CD4-positive, alpha-beta T cell (primary cell): ENCODE measurements around the gene TBCD. TPM values are rescaled to one million over a fixed set of nuclear protein-coding genes. Genes with fewer than 3 reads are reported as not detected.

Source experiments
- ATAC-seq: fragments of 200-7000 bp; cut with Tn5 transposase; one replicate; pipeline ENCODE4 v1.10.0; 2022; ENCODE audit warnings: mild to moderate bottlenecking; ENCODE audit not compliant: poor library complexity
- CTCF ChIA-PET: fragments of 350-600 bp; sonication (Branson Sonifier 250); formaldehyde crosslinking; loops from one replicate; lab custom pipeline; 2021; ENCODE audit warnings: antibody characterized with exemption, inconsistent platforms; lab: Charles Lee
- POLR2A ChIA-PET: fragments of 350-600 bp; sonication (Branson Sonifier 250); formaldehyde crosslinking; loops from one replicate; lab custom pipeline; 2021; ENCODE audit warnings: antibody characterized with exemption, inconsistent platforms; lab: Charles Lee
- DNase-seq, 14 experiments: peaks; one replicate each; pipeline ENCODE4 v3.0.0-alpha.2; 2013 to 2020; ENCODE audit warnings: mixed read lengths in 2 of 14
- H3K27ac ChIP-seq, 2 donors: one replicate each; pipeline versions ENCODE4 v1.5.1 to v1.7.0; 2013; ENCODE audit warnings: low read length in 2 of 2, low read depth in 1 of 2, mild to moderate bottlenecking in 1 of 2
- H3K27me3 ChIP-seq, 2 experiments: 1 replicate in 1 of 2; 2 replicates in 1 of 2; pipeline versions ENCODE4 v1.6.1 to v1.7.0; 2013; ENCODE audit warnings: low read length in 2 of 2, control low read depth in 1 of 2, mild to moderate bottlenecking in 1 of 2, moderate library complexity in 1 of 2; ENCODE audit not compliant: insufficient read depth in 2 of 2, control insufficient read depth in 1 of 2
- H3K36me3 ChIP-seq: one replicate; pipeline ENCODE4 v1.6.1; 2013; ENCODE audit warnings: low read length, control low read depth; ENCODE audit not compliant: insufficient read depth
- H3K4me1 ChIP-seq: one replicate; pipeline ENCODE4 v1.6.1; 2013; ENCODE audit warnings: low read length, control low read depth; ENCODE audit not compliant: insufficient read depth
- H3K4me3 ChIP-seq: one replicate; pipeline ENCODE4 v1.5.1; 2013; ENCODE audit warnings: mild to moderate bottlenecking, low read length, moderate library complexity
- H3K9me3 ChIP-seq, 2 experiments: 1 replicate in 1 of 2; 2 replicates in 1 of 2; pipeline versions ENCODE4 v1.6.1 to v1.7.0; 2013; ENCODE audit warnings: low read length in 2 of 2, mild to moderate bottlenecking in 2 of 2, control low read depth in 1 of 2, moderate library complexity in 1 of 2; ENCODE audit not compliant: control insufficient read depth in 1 of 2, insufficient read depth in 1 of 2
- H3K27ac Mint-ChIP-seq: one replicate; pipeline ENCODE4 v1.8.0; 2020; ENCODE audit warnings: mixed read lengths
- H3K27me3 Mint-ChIP-seq: one replicate; pipeline ENCODE4 v1.8.0; 2021; ENCODE audit warnings: mixed read lengths
- H3K36me3 Mint-ChIP-seq: one replicate; pipeline ENCODE4 v1.8.0; 2021; ENCODE audit warnings: low read depth, mixed read lengths
- H3K4me1 Mint-ChIP-seq: one replicate; pipeline ENCODE4 v1.8.0; 2021; ENCODE audit warnings: low read depth, mixed read lengths
- H3K4me3 Mint-ChIP-seq: one replicate; pipeline ENCODE4 v1.8.0; 2020; ENCODE audit warnings: mild to moderate bottlenecking, mixed read lengths
- H3K9me3 Mint-ChIP-seq: one replicate; pipeline ENCODE4 v1.8.0; 2020; ENCODE audit warnings: mixed read lengths
- intact Hi-C, 2 experiments: fragments of 100-400 bp; cut with DNase I in 1 of 2; cut with micrococcal nuclease in 1 of 2; formaldehyde crosslinking; loops; one replicate each; pipeline versions ENCODE4 v1.15.1 to v1.9.0; 2023 to 2025; cut with DNase I, micrococcal nuclease
- total RNA-seq, 174 experiments: library from RNA in 2 of 174; stranded (reverse) in 2 of 174; gene quantifications; one replicate each; pipeline ENCODE4 v1.2.3 and lab custom pipeline; 2021 to 2026
- TF ChIP-seq, protein P1 (sequence below): fragments of 200-600 bp; IDR thresholded peaks from one replicate; pipeline ENCODE4 v1.8.0; 2022; ENCODE audit warnings: antibody characterized with exemption, mild to moderate bottlenecking

Gene TBCD
- total RNA-seq, 2 experiments from 2014 or later, result 74.6 to 80.3 TPM

DNA sequence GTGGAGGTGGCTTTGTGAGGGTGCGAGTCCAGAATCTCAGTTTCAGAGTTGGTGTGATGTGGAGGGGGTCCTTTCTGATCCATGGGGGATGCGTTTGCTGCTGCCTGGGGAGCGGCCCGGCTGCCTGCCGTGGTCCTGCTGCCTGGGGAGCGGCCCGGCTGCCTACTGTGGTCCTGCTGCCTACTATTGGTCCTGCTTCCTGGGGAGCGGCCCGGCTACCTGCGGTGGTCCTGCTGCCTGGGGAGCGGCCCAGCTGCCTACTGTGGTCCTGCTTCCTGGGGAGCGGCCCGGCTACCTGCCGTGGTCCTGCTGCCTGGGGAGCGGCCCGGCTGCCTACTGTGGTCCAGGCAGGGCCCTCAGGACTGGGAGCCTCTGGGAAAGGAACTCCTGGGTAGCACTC, 149.5 kb downstream of the TBCD start:
- Mint-ChIP-seq H3K4me1 (peaks cover 8% of the 10 kb centered on the region), H3K36me3 (peaks cover 66% of the 10 kb centered on the region), H3K27me3 (no peaks in the 10 kb centered on the region), H3K9me3 (no peaks in the 10 kb centered on the region), H3K4me3 (no peak overlapping the region), H3K27ac (no peak overlapping the region)
- Histone ChIP-seq H3K27ac (no peak overlapping the region), H3K36me3 (peaks cover 59% of the 10 kb centered on the region), H3K4me1 (peaks cover 3% of the 10 kb centered on the region), H3K27me3 (no peaks in the 10 kb centered on the region), H3K4me3 (no peak overlapping the region), H3K9me3 (no peaks in the 10 kb centered on the region)
- DNase-seq, result no peak
- CTCF ChIA-PET, result no interaction called here
- POLR2A ChIA-PET, result no interaction called here
- no peak for ATAC-seq
- TF ChIP-seq, protein P1, sequence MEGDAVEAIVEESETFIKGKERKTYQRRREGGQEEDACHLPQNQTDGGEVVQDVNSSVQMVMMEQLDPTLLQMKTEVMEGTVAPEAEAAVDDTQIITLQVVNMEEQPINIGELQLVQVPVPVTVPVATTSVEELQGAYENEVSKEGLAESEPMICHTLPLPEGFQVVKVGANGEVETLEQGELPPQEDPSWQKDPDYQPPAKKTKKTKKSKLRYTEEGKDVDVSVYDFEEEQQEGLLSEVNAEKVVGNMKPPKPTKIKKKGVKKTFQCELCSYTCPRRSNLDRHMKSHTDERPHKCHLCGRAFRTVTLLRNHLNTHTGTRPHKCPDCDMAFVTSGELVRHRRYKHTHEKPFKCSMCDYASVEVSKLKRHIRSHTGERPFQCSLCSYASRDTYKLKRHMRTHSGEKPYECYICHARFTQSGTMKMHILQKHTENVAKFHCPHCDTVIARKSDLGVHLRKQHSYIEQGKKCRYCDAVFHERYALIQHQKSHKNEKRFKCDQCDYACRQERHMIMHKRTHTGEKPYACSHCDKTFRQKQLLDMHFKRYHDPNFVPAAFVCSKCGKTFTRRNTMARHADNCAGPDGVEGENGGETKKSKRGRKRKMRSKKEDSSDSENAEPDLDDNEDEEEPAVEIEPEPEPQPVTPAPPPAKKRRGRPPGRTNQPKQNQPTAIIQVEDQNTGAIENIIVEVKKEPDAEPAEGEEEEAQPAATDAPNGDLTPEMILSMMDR, result no peak
- intact Hi-C loops, result no loop called here

DNA sequence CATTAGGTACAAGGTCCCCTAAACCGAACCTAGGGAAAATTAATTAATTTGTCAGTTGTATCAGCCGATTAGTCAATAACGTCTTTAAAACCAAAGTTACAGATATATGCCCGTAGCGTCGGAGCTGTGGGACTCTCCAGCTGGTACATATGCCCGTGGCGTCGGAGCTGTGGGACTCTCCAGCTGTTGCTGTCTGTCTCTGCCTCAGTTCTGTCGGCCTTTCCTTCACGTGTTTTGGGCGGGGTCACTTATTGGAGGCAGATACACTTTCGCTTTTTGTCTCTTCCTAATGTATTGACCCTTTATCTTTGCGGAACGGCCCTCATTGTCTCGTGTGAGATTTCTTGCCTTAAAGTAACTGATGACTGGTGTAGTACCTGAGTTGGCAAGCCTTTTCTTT, 150.0 kb downstream of the TBCD start:
- Histone ChIP-seq H3K4me3 (no peak overlapping the region), H3K9me3 (no peaks in the 10 kb centered on the region), H3K4me1 (peaks cover 3% of the 10 kb centered on the region), H3K36me3 (peaks cover 60% of the 10 kb centered on the region), H3K27ac (no peak overlapping the region), H3K27me3 (no peaks in the 10 kb centered on the region)
- peaks cover 8% of the 10 kb centered on the region for H3K4me1 Mint-ChIP-seq
- no peaks in the 10 kb centered on the region for H3K27me3 Mint-ChIP-seq
- no peak for DNase-seq
- no peak overlapping the region for H3K27ac Mint-ChIP-seq
- H3K4me3 Mint-ChIP-seq, result no peak overlapping the region
- no peak for ATAC-seq
- peaks cover 65% of the 10 kb centered on the region for H3K36me3 Mint-ChIP-seq
- intact Hi-C loops, result no loop called here
- ChIA-PET POLR2A (no interaction called here), CTCF (no interaction called here)
- TF ChIP-seq, protein P1, result no peak
- no peaks in the 10 kb centered on the region for H3K9me3 Mint-ChIP-seq

DNA sequence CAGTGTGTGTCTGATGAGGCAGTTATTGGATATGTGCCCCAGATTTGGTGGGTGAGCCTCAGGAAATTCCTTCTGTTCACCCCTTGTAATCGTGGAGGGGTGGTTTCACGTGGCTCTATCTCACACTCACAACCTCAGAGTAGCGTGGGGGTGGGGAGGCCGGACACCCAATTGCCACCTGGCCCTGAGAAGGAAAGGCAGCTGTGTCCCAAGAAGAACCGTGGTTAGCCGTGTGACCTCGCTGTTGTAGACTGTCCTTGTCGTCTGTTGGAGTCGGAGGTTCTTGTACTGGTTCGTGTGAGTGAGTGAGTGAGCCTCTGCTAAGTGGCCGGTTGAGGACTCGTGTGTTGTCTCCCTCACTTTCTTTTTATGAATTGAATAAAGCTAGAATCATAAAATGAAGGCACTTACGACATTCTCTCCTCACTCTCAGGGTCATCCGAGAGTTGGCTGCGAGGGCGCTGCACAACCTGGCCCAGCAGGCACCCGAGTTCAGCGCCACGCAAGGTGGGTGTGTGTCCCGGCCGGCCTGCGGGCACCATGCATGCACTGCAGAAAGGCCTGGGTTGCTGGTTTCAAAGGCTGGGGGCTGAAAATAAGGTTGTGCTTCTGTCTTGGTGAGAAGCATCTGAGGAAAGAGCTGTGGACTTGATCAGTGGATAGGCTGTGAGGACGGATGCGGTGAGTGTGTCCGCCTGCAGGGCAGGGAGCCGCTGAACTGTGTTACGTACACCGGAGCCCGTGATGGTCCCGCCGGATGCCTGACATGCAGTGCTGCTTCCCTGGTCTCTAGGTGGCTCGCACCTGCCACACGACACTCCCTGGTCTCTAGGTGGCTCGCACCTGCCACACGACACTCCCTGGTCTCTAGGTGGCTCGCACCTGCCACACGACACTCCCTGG, 151.4 kb downstream of the TBCD start:
- Histone ChIP-seq H3K36me3 (peaks cover 72% of the 10 kb centered on the region), H3K27ac (no peak overlapping the region), H3K27me3 (no peaks in the 10 kb centered on the region), H3K4me1 (peaks cover 3% of the 10 kb centered on the region), H3K4me3 (no peak overlapping the region), H3K9me3 (no peaks in the 10 kb centered on the region)
- Mint-ChIP-seq H3K9me3 (no peaks in the 10 kb centered on the region), H3K36me3 (peaks cover 69% of the 10 kb centered on the region), H3K27ac (no peak overlapping the region), H3K27me3 (no peaks in the 10 kb centered on the region), H3K4me1 (peaks cover 12% of the 10 kb centered on the region), H3K4me3 (no peak overlapping the region)
- ChIA-PET POLR2A (no interaction called here), CTCF (no interaction called here)
- ATAC-seq (no peak), DNase-seq (no peak)
- TF ChIP-seq, protein P1, result no peak
- intact Hi-C loops, result no loop called here
